HG03064 (cell line): ENCODE measurements around the gene PDCL2.

Experiments
- ATAC-seq: cut with Tn5 transposase; IDR thresholded peaks from one replicate; pipeline ENCODE4 v1.9.1; 2021; ENCODE audit warnings: low read depth; ENCODE audit not compliant: unreplicated experiment

Gene PDCL2

DNA sequence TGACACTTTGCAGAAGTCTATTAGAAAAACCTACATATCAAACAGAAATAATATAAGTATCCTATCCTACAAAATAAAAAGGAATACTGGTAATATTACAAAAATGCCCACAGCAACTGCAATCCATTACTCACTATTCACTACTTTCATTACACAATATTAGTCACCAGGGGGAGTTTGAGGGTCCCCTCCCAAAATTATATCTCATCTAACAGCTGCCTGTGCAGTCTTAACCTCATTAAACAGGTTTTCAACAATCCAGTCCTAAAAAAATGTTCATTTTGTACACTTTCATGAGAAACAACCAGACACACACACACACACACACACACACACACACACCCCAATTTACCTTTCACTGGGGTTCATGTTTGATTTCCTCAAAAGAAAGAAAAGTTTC, 48.2 kb downstream of the PDCL2 start:
- ATAC-seq, result no peak

DNA sequence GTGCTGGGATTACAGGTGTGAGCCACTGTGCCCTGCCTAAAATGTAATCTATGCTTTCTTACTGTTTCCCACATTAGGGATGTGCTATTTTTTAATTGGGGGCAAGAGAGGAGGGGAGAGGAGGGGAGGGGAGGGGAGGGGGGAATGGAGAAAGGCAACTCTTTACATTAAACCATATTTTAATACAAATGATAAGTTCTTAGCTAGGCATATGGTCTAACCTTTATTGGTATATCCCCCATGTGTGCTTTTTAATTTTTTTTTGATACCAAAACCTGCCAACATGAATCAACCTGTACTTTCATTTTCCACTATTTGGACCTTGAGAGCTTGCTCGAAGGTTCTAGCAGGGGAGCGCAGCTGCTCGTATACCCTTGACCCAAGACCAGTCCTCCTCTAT, 51.8 kb downstream of the PDCL2 start:
- no peak for ATAC-seq

DNA sequence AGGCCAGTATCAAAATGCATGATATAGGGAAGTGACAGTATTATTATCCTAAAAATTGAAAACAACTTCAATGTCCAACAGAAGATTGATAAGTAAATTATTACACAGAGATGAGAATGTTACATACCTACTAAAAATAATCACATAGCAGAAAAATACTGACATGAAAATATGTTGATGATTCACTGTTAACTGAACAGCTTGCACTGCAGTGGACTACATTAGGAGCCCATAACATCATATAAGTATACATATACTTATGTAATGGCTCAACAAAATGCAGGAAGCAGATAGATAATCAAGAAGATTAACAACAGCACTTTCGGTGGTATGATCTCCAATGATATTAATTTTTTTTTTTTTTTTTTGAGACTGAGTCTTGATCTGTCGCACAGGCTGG, 52.4 kb downstream of the PDCL2 start:
- no peak for ATAC-seq

DNA sequence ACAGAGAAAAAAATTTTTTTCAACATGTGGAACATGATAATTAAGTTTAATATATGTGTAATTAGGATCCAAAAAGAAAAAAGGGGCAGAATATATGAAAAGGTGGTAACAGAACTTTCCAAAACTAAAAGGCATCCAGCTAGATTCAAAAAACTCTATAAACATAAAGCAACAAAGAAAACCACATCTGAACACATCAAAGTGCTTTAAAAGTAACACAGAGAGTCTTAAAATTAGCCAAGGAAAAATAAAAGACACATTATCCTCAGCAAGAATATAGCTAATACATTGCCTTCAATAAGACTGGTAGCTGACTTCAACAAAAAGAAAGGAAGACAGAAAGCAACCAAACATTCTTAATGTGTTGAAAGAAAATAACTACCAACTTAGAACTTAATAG, 53.5 kb downstream of the PDCL2 start:
- no peak for ATAC-seq

DNA sequence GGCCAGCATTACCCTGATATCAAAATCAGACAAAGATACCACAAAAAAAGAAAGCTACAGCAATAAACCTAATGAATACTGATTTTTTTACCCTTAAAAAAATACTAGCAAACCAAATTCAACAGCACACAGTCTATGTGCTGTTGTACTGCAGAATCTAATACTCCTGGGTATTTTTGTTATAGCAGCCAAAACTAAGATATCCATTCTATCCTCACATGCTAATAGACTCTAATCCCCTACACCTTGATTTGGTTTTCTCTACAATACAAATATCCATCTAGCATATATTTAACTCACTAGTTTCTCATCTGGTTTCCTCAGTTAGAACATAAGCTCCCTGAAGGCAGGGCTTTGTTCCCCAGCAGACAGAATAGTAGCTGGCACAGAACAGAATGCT, 57.7 kb downstream of the PDCL2 start:
- ATAC-seq, result no peak

DNA sequence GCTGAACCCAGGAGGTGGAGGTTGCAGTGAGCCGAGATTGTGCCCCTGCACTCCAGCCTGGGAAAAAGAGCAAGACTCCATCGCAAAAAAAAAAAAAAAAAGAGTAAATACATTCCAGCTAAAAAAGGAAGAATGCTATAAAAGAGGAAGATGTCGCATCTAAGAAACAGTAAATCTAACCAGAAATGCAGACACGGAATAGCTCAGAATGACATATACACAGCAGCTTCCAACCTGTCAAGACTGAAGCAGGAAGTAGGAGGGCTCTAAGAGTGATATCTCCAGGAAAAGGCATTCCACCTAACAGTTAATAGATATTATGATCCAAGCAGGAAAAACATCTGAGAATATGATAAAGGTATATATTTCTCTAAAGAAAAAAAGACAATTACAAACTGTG, 61.4 kb downstream of the PDCL2 start:
- no peak for ATAC-seq

DNA sequence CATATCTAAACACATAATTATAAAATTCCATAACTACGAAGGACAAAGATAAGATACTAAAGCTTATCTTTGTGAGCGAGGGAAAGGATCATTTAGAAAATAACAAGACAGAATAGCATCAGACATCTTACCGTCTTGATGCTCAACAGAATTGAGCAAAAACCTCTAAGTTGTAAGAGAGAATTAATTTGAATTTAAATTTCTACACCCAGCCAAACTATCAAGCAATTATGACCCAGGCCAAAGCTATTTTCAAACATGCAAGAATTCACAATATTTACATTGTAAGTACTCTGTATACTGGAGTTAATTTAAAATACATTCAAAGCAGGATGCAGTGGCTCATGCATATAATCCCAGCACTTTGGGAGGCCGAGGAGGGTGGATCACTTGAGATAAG, 61.9 kb downstream of the PDCL2 start:
- no peak for ATAC-seq

DNA sequence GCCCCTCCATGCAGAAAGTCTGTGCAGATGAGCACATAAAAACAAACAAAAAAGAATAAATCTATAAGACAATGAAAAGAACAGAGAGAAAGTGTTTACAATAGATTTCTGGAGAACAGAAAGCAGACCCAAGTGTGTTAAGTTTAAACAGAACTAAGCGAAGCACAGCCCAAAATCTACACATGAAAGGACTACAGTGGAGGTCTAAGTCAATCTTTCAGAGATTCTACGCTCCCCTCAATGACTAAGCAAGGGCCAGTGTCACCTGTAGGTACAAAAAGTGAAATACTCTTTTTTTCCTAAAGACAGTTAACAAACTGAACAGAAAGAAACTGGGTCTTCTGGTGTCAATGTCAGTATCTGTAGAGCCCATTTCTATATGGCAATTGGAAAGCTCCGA, 63.6 kb downstream of the PDCL2 start:
- ATAC-seq, result no peak

DNA sequence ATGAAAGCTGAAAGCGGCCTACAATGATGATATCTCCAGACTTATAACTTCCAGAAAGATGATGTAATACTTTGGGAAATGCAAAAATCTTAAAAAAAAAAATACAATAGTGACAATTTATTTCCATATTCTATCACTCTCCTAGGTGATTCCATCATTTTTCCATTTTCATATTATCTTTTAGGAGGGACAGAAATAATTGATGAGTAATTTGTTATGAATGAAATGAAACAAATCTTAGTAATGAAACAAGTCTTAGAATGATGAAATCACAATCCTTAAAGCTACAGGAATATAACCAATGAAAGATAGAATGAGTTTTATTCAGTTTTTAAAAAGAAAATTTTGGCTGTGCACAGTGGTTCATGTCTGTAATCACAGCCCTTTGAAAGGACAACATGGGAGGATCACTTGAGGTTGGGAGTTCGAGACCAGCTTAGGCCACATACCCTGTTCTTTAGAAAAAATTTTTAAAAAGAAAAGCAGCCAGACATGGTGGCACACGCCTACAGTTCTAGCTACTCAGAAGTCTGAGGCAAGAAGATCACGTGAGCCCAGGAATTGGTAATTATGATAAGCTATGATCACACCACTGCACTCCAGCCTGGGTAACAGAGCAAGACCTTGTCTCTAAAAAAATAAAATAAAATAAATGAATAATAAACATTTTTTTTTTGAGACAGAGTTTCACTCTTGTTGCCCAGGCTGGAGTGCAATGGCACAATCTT, 67.0 kb downstream of the PDCL2 start:
- ATAC-seq, result no peak

DNA sequence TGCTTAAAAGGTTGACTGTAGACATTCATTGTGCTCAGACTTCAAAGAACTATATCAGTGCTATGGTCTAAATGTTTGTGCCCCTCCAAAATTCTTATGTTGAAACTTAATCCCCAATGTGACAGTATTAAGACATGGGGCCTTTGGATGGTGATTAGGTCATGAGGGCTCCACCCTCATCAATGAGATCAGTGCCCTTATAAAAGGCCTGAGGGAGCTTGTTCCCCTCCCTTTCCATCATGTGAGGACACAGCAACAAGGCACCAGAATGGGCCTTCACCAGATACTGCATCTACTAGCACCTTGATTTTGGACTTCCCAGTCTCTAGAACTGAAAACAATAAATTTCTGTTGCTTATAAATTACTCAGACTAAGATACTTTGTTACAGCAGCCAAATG, 73.6 kb downstream of the PDCL2 start:
- no peak for ATAC-seq

DNA sequence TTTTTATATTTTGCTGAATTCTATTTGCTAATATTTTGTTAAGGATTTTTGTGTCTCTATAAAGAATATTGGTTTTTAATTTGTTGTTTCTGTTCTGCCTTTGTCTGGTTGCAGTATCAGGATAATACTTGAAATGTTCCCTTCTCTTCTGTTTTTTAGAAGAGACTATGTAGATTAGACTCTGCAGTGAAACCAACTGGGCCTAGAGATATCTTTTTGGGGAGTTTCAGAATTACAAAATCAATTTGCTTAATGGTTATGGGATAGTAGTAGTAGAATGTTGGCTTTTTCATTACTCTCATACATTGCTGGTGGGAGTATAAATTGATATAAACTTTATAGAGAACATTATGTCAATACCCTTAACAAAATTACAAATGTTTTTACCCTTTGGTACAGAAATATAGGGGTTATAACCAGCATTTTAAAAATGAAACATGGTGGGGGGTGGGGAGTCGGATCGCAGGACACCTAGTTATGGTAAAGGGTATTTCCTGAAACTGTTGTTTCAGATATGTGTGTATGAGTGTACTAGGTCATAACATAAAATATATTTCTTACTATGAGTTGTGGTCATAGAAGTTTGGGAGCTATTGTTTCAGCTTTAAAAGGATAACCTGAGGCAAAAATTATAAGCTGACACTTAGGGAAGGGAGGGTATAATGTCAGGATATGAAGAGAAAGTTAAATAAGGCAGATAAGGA, 74.4 kb downstream of the PDCL2 start:
- ATAC-seq, result no peak

DNA sequence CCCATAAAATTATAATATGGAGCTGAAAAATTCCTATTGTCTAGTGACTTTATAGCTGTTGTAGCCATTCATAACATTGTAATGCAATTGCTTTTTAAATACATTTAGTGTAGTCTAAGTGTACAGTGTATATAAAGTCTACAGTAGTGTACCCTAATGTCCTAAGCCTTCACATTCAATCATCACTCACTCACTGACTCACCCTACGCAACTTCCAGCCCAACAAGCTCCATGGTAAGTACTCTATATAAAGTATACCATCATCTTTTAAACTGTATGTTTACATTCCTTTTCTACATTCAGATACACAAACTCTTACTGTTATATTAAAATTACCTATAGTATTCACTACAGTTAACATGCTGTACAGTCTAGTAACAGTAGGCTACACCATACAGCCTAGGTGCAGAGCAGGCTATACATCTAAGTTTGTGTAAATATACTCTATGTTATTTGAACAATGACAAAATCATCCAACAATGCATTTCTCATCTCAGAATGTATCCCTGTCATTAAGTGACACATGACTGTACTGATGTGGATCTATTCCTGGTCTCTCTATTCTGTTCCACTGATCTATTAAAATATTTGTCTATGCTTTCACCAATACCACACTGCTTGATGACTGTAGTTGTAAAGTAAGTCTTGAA, 79.0 kb downstream of the PDCL2 start:
- no peak for ATAC-seq

DNA sequence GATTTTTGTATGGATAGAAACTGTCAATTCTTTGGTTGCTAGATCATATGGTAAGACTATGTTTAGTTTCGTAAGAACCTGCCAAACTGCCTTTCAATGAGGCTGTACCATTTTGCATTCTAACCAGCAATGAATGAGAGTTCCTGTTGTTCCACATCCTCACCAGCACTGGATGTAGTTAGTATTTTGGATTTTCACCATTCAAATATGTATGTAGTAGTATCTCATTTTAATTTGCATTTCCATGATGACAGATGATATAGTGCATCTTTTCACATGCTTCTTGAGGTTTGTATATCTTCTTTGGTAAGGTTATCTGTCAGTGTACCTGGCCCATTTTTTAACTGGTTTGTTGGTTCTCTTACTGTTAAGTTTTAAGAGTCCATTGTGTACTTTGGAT, 80.0 kb downstream of the PDCL2 start:
- no peak for ATAC-seq

DNA sequence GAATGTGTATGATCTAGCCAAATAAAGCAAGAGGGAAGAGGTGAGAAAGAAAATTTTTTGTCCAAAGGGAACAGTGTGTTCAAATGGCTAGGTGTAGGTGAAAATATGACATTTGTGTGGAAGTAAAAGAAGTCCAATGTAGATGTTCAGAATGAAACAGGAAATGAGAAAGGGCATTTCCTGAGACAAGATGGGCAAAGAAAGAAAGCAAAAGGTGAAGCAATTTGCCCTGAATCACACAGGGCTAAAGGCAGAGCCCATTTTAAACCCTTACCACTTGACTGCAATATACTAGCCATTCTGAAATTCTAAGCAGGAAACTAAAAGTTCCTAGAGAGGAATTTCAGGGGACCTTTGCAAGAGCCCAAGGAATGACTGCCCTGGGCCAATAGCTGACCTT, 81.4 kb downstream of the PDCL2 start:
- ATAC-seq, result no peak

DNA sequence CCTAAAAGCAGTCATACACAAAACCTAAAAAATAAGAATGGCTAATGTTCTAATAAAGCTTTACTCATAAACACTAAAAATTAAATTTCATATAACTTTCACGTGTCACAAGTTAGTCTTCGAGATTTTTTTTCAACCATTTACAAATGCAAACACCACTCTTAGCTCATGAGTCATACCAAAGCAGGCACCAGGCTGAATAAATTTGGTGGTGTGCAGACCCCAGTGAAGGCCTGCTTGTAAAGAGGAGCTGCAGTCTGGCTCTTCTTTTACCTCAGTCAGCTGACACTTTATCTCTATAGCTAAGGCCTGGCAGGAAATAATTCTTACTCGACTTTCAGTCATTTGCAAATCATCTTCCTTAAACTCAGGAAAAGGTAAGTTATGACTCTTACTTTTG, 82.8 kb downstream of the PDCL2 start:
- ATAC-seq, result no peak

DNA sequence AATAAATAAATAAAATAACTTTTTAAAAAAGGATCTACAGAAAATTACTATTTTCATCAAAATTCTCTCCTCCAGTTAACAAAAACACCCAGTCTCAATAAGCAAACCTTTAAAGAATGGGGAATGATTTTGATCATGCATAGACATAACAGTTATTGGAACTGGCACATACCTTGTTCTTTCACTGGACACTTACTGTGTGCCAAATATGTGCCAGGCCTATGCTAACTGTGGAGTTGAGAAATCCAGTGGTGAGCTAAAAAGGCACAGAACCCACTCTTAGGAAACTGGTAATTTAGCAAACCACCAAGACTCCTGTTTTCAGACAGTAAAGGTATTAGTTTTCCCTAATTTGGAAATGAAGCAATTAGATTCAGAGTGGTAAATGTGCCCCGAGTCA, 84.4 kb downstream of the PDCL2 start:
- no peak for ATAC-seq
